Mesothelial cell of epicardium (in vitro differentiated cells): ENCODE measurements around the gene CDKN1C. TPM values are rescaled to one million over a fixed set of nuclear protein-coding genes. Genes with fewer than 3 reads are reported as not detected.

Source experiments
- DNase-seq, 2 experiments: peaks; one replicate each; pipeline ENCODE4 v3.0.0; 2021; ENCODE audit warnings: low spot score in 2 of 2; ENCODE audit not compliant: unreplicated experiment in 2 of 2
- H3K27ac Mint-ChIP-seq: 2 replicates; pipeline ENCODE4 v1.8.0; 2021; ENCODE audit warnings: mixed read lengths
- H3K27me3 Mint-ChIP-seq: 2 replicates; pipeline ENCODE4 v1.8.0; 2021; ENCODE audit warnings: low read depth, mixed read lengths
- H3K36me3 Mint-ChIP-seq: 2 replicates; pipeline ENCODE4 v1.8.0; 2021; ENCODE audit warnings: mixed read lengths
- H3K4me1 Mint-ChIP-seq: 2 replicates; pipeline ENCODE4 v1.8.0; 2021; ENCODE audit warnings: mixed read lengths
- H3K4me3 Mint-ChIP-seq: 2 replicates; pipeline ENCODE4 v1.8.0; 2021; ENCODE audit warnings: mild to moderate bottlenecking, moderate library complexity, mixed read lengths
- H3K9me3 Mint-ChIP-seq: 2 replicates; pipeline ENCODE4 v1.8.0; 2021; ENCODE audit warnings: mixed read lengths
- total RNA-seq: library from RNA; stranded (reverse); gene quantifications from 3 replicates; pipeline ENCODE4 v1.2.1, GENCODE V29; 2021
- TF ChIP-seq, protein P1 (sequence below): fragments of 200-600 bp; sonication (generic); IDR thresholded peaks from one replicate; pipeline ENCODE4 v1.5.0; 2021; ENCODE audit warnings: antibody characterized with exemption; ENCODE audit not compliant: unreplicated experiment

The CDKN1C gene
- total RNA-seq, 1 donor from 2014 or later: 146 TPM

DNA sequence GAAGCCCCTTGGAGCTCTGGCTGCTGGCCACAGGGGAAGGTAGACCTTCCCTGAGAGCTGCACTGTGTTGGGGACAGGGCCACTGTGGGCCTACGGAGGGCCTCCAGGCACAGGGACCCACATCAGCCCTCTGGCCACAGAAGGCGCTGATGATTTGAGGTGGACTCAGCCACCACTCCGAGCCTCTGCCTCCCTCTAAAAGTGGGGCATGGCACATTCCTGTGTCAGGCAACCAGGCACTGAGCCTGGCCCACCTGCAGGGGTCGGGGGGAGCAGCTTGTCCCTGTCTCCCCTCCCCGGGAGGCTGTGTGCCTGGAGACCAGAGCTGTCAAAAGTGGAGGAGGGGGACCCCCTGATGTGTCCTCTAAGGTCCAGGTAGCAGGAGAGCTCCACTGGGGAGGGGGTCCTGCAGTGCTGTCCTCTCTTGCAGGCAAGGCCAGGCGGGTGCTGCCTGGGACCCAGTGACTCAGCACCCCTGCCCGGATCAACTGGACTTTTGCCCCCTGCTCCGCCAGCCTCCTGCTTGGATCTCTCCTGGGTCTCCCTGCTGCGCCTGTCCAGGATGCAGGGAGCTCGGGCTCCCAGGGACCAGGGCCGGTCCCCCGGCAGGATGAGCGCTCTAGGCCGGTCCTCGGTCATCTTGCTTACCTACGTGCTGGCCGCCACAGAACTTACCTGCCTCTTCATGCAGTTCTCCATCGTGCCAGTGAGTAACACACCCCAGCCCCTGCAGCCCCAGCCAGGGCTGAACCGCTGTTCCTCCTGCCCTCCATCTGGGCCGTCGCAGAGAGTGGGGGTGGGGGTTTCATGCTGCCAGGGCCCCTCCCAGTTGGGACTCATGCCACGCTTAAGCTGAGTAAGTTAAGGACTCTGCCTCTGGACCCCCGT is 17.5 kb upstream of the CDKN1C start:
- peaks cover 12% of the 10 kb centered on the region for H3K9me3 Mint-ChIP-seq
- H3K36me3 Mint-ChIP-seq: peaks cover 15% of the 10 kb centered on the region
- no peaks in the 10 kb centered on the region for H3K27me3 Mint-ChIP-seq
- H3K27ac Mint-ChIP-seq: no peak overlapping the region
- peak overlapping the region; percentile 70 for H3K4me3 Mint-ChIP-seq
- TF ChIP-seq, protein P1, sequence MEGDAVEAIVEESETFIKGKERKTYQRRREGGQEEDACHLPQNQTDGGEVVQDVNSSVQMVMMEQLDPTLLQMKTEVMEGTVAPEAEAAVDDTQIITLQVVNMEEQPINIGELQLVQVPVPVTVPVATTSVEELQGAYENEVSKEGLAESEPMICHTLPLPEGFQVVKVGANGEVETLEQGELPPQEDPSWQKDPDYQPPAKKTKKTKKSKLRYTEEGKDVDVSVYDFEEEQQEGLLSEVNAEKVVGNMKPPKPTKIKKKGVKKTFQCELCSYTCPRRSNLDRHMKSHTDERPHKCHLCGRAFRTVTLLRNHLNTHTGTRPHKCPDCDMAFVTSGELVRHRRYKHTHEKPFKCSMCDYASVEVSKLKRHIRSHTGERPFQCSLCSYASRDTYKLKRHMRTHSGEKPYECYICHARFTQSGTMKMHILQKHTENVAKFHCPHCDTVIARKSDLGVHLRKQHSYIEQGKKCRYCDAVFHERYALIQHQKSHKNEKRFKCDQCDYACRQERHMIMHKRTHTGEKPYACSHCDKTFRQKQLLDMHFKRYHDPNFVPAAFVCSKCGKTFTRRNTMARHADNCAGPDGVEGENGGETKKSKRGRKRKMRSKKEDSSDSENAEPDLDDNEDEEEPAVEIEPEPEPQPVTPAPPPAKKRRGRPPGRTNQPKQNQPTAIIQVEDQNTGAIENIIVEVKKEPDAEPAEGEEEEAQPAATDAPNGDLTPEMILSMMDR: no peak
- peaks cover 12% of the 10 kb centered on the region for H3K4me1 Mint-ChIP-seq
- no peak for DNase-seq

DNA sequence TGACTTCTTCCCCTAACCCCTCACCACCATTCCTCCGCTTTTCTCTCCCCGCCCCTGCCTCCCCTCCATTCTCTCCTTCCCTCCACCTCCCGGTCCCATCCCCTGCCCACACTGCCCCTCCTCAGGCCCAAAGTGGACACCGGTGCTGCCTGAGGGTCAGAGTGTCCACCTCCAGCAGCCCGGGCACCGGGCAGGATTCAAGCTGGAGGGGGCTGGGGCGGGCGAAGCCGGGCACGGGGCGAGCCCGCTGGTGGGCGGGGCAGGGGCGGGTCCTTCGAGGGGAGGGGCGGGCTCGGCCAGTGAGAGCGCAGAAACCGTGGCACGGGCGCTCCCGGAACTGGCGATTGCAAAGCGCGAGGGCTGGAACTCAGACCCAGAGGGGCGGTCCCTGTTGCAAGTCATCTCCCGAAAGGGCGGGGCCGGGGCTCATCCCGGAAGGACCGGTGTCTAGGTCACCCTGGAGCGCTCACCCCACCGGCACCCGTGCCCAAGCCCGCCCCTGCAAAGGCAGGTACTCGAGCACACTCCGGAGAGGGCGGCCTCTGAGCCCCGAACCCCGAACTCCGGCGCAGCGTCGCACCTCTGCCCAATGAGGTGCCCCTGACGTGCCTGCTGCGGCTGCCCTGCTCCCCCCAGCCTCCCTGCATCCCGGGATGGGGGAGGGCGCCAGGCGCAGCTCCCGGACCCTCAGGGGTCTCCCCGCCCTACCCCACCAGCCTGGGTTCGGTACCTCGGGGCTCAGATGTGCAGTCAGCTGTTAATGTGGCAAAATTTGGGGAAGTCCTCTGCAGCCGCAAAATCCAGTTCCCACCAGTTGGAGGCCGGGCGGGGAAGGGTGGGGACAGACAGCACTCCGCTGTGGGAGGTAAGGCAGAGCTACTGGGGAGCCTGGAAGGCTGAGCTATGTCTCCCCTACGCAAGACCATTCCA is 16.5 kb upstream of the CDKN1C start:
- no peaks in the 10 kb centered on the region for H3K27me3 Mint-ChIP-seq
- H3K9me3 Mint-ChIP-seq: peaks cover 12% of the 10 kb centered on the region
- H3K36me3 Mint-ChIP-seq: peaks cover 15% of the 10 kb centered on the region
- H3K27ac Mint-ChIP-seq: no peak overlapping the region
- TF ChIP-seq, protein P1: no peak
- DNase-seq: peak; percentile 74 to 81
- peak overlapping the region; percentile 70 for H3K4me3 Mint-ChIP-seq
- peaks cover 12% of the 10 kb centered on the region for H3K4me1 Mint-ChIP-seq

DNA sequence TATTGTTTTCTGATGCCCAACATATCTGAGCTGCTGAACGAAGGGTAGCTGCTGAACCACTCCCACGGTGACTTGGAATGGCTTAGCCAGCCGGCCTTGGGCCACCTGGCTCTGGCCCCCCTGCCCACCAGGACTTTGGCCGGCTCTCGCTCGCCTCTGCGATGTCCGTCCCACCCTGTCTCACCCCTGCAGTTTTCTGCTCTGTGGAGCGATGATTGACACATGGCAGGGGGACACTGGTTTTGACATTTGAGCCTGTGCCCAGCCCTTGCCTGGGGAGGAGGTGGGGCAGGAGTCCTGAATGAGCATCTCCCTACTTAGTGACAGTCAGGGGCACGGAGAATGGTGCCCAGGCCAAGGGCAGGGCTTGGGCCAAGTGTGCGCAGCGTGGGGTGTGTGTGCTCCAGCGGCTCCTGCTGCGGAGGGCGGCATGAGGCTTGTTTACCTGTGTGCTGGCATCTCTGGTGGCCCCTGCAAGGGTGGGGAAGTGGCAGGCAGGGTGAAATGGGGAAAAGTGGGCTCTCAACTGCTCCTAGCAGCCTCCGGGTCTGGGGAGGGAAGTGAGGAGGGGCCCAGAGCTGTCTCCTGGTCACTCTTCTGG is 15.7 kb upstream of the CDKN1C start:
- Mint-ChIP-seq H3K9me3 (peaks cover 12% of the 10 kb centered on the region), H3K27me3 (no peaks in the 10 kb centered on the region), H3K4me3 (peak overlapping the region; percentile 38), H3K4me1 (peaks cover 12% of the 10 kb centered on the region), H3K27ac (peak overlapping the region; percentile 25), H3K36me3 (peaks cover 15% of the 10 kb centered on the region)
- no peak for DNase-seq
- TF ChIP-seq, protein P1: no peak

DNA sequence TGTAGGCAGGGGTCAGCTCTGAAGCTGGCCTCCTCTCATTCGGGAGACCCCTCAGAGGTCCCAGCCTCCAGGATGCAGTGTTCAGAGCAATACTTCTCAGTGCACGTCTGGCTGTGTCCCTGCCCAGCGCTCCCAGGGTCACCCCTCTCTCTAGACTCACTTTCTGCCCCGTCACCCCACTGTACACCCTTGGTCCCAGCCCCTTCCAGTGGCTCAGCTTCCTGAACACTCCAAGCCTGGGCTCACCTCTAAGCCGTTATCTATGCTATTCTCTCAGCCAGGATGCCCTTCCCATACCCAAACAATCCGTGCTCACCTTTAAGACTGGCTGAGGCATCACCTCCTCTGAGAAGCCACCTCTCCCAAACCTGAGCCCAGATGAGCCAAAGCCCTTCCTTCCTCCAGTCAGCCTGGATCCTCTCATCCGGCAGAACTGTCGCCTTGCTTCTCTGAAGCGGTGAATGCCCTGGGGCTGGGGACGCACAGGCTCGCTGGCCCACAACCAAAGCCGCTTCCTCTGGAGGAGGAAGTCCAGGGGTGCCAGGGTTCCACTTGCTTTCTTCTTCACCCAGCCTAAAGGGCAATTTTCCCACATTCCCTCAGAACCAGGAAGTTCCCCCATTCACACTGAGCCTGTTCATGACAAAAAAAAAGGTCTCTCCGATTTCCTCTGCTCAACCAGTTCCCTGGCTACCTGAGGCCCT is 13.7 kb upstream of the CDKN1C start:
- no peak for DNase-seq
- Mint-ChIP-seq H3K27ac (no peak overlapping the region), H3K27me3 (no peaks in the 10 kb centered on the region), H3K4me1 (peaks cover 12% of the 10 kb centered on the region), H3K9me3 (no peaks in the 10 kb centered on the region), H3K36me3 (no peaks in the 10 kb centered on the region), H3K4me3 (no peak overlapping the region)
- TF ChIP-seq, protein P1: no peak
